ENCODE data around the gene SMTNL2. TPM values are rescaled to one million over a fixed set of nuclear protein-coding genes. Genes with fewer than 3 reads are reported as not detected.

The SMTNL2 gene
- total and polyA plus RNA-seq, 9 of the 15 experiments (the other 6 are each of a cell fraction or from before 2014, with no cell fraction given): not detected

- 0% methylated on average over 2 of the region's 3 CpGs for WGBS (ENCODE audit: insufficient coverage, low coverage, missing lambda C conversion rate)
- H3K79me2 ChIP-seq (ENCODE audit: control insufficient read depth, insufficient read depth, low read length): no peaks in the 10 kb centered on the region
- no TSS peak for BruUV-seq (replicated peaks)
These were observed 1.1 kb upstream of the SMTNL2 start for GRCh38 chr17:4583206-4583605.

GRCh38 chr17:4583782-4584100 is 588 bp upstream of the SMTNL2 start:
- FAIRE-seq (no peak), ATAC-seq (peak; percentile 79), DNase-seq (ENCODE audit: extremely low read depth in 1 of 4, low spot score in 3 of 4) (peak in 3 of 4 experiments; percentile 28 to 49 (median 47))
- Histone ChIP-seq H3K4me2 (ENCODE audit: insufficient read depth, low read length) (no peak overlapping the region), H2AFZ (ENCODE audit: low read depth, low read length) (no peak overlapping the region), H3K79me2 (ENCODE audit: control insufficient read depth, insufficient read depth, low read length) (no peaks in the 10 kb centered on the region), H3K4me3 (no peak overlapping the region), H3K27me3 (ENCODE audit: control insufficient read depth in 2 of 2, insufficient read depth in 2 of 2, low read length in 2 of 2) (peaks cover 6 to 79% of the 10 kb centered on the region in 2 experiments; a peak in 4 of 5 replicates), H3K9ac (ENCODE audit: insufficient read depth in 1 of 2, low read depth in 2 of 2, low read length in 2 of 2) (no peak overlapping the region), H3K36me3 (ENCODE audit: control insufficient read depth, insufficient read depth, low read length) (no peaks in the 10 kb centered on the region), H3K4me1 (replicated peaks in 1 of 2; ENCODE audit: control insufficient read depth in 2 of 2, insufficient read depth in 2 of 2, low read length in 2 of 2) (peaks cover 6 to 25% of the 10 kb centered on the region in 2 experiments; a peak in 4 of 5 replicates), H4K20me1 (replicated peaks; ENCODE audit: control insufficient read depth, insufficient read depth, low read length) (peaks cover 3% of the 10 kb centered on the region; the same call in 1 of the 2 replicates), H3K9me3 (replicated peaks; ENCODE audit: control insufficient read depth, insufficient read depth, low read depth, low read length) (no peaks in the 10 kb centered on the region), H3K9me1 (ENCODE audit: control insufficient read depth, insufficient read depth, low read length) (no peaks in the 10 kb centered on the region), H3K27ac (ENCODE audit: extremely low read depth, low read depth, low read length) (no peak overlapping the region)
- ChIA-PET POLR2A (interaction anchor here (0.6 kb wide), 1 partner anchor 116 kb away, joined by 3 read pairs; no protein-coding TSS in a partner anchor), CTCF (ENCODE audit: low intra/inter-chr PET ratio) (no interaction called here)
- WGBS (ENCODE audit: insufficient coverage, low coverage, missing lambda C conversion rate): 40% methylated on average over 2 of the region's 12 CpGs
- in situ Hi-C loops (cut with MboI) (no loop called here), intact Hi-C loops (cut with micrococcal nuclease) (no loop called here)
- no TSS peak for BruUV-seq (replicated peaks)
- TF ChIP-seq BCLAF1 (IDR thresholded peaks at IDR 0.05; ENCODE audit: borderline replicate concordance in 1 of 2, control insufficient read depth in 1 of 2, low read depth in 2 of 2, low read length in 1 of 2) (no peak), ZBTB34 (CRISPR knock-in tag; IDR thresholded peaks at IDR 0.05) (no peak), HES1 (IDR thresholded peaks at IDR 0.05; ENCODE audit: low read depth) (no peak), ZNF280B (CRISPR knock-in tag; IDR thresholded peaks at IDR 0.05) (no peak), SMC3 (conservative IDR thresholded peaks at IDR 0.05; ENCODE audit: insufficient read depth, low read depth, low read length) (no peak)

More at GRCh38 chr17:4583206-4583605, 1.1 kb upstream of the SMTNL2 start:
- Histone ChIP-seq H3K4me2 (ENCODE audit: insufficient read depth, low read length) (no peak overlapping the region), H3K4me1 (replicated peaks in 1 of 2; ENCODE audit: control insufficient read depth in 2 of 2, insufficient read depth in 2 of 2, low read length in 2 of 2) (peaks cover 6 to 22% of the 10 kb centered on the region in 2 experiments; a peak in 4 of 5 replicates), H3K9ac (ENCODE audit: insufficient read depth in 1 of 2, low read depth in 2 of 2, low read length in 2 of 2) (no peak overlapping the region), H4K20me1 (replicated peaks; ENCODE audit: control insufficient read depth, insufficient read depth, low read length) (peaks cover 3% of the 10 kb centered on the region; the same call in 1 of the 2 replicates), H3K4me3 (no peak overlapping the region), H3K9me3 (replicated peaks; ENCODE audit: control insufficient read depth, insufficient read depth, low read depth, low read length) (no peaks in the 10 kb centered on the region), H3K27ac (ENCODE audit: extremely low read depth, low read depth, low read length) (no peak overlapping the region), H3K9me1 (ENCODE audit: control insufficient read depth, insufficient read depth, low read length) (no peaks in the 10 kb centered on the region), H2AFZ (ENCODE audit: low read depth, low read length) (no peak overlapping the region), H3K36me3 (ENCODE audit: control insufficient read depth, insufficient read depth, low read length) (no peaks in the 10 kb centered on the region), H3K27me3 (ENCODE audit: control insufficient read depth in 2 of 2, insufficient read depth in 2 of 2, low read length in 2 of 2) (peaks cover 6 to 73% of the 10 kb centered on the region in 2 experiments; a peak in 4 of 5 replicates)
- FAIRE-seq: no peak
- ATAC-seq: no peak
- DNase-seq (ENCODE audit: extremely low read depth in 1 of 4, low spot score in 3 of 4): no peak
- intact Hi-C loops (cut with micrococcal nuclease) (no loop called here), in situ Hi-C loops (cut with MboI) (no loop called here)
- POLR2A ChIA-PET: interaction anchor here (0.6 kb wide), 1 partner anchor 116 kb away, joined by 3 read pairs; no protein-coding TSS in a partner anchor
- TF ChIP-seq POLR2H (tag; IDR thresholded peaks at IDR 0.05; ENCODE audit: low read depth): no peak
- no peak for TF ChIP-seq GTF2A2 (tag; IDR thresholded peaks at IDR 0.05)
- TF ChIP-seq SRSF9 (IDR thresholded peaks at IDR 0.05; ENCODE audit: borderline replicate concordance, low read depth, low read length): no peak
- TF ChIP-seq SMAD3 (CRISPR knock-in tag; conservative IDR thresholded peaks at IDR 0.05): no peak
- CTCF ChIA-PET (ENCODE audit: low intra/inter-chr PET ratio): no interaction called here
